Common myeloid progenitor, CD34-positive (primary cell): Measurements from ENCODE around the gene POU6F2.

Source experiments
- CTCF ChIA-PET: fragments of 350-600 bp; sonication (Branson Sonifier 250); formaldehyde crosslinking; loops from one replicate; lab custom pipeline; 2021; ENCODE audit warnings: antibody characterized with exemption; lab: Charles Lee
- POLR2A ChIA-PET: fragments of 350-600 bp; sonication (Branson Sonifier 250); formaldehyde crosslinking; loops from one replicate; lab custom pipeline; 2021; ENCODE audit warnings: antibody characterized with exemption; lab: Charles Lee
- DNase-seq, 3 donors: peaks; one replicate each; pipeline versions ENCODE4 v3.0.0 to v3.0.0-alpha.2; 2013
- H3K27ac ChIP-seq, 2 experiments: 1 replicate in 1 of 2; 2 replicates in 1 of 2; pipeline ENCODE4 v1.7.0; 2013; ENCODE audit warnings: inconsistent platforms in 2 of 2, low read length in 2 of 2, mild to moderate bottlenecking in 2 of 2, low read depth in 1 of 2, moderate library complexity in 1 of 2; ENCODE audit not compliant: severe bottlenecking in 2 of 2, insufficient read depth in 1 of 2, poor library complexity in 1 of 2
- H3K27me3 ChIP-seq, 5 experiments: replicated peaks in 2 of 5; 1 replicate in 3 of 5; 2 replicates in 2 of 5; pipeline versions ENCODE4 v1.6.1 to v1.7.0; 2013; ENCODE audit warnings: low read length in 4 of 5, mild to moderate bottlenecking in 2 of 5, moderate library complexity in 2 of 5, inconsistent platforms in 1 of 5; ENCODE audit not compliant: insufficient read depth in 5 of 5, control insufficient read depth in 4 of 5
- H3K36me3 ChIP-seq, 4 experiments: 1 replicate in 2 of 4; 2 replicates in 2 of 4; pipeline versions ENCODE4 v1.6.1 to v1.7.0; 2013; ENCODE audit warnings: low read length in 3 of 4, control low read depth in 1 of 4, mild to moderate bottlenecking in 1 of 4; ENCODE audit not compliant: control insufficient read depth in 4 of 4, insufficient read depth in 4 of 4
- H3K4me1 ChIP-seq, 4 experiments: 1 replicate in 3 of 4; 2 replicates in 1 of 4; pipeline versions ENCODE4 v1.6.1 to v1.7.1; 2013; ENCODE audit warnings: low read length in 3 of 4, mild to moderate bottlenecking in 3 of 4, control low read depth in 1 of 4, inconsistent platforms in 1 of 4, moderate library complexity in 1 of 4; ENCODE audit not compliant: control insufficient read depth in 4 of 4, insufficient read depth in 4 of 4; ENCODE audit errors: control extremely low read depth in 1 of 4
- H3K4me3 ChIP-seq, 7 experiments: 1 replicate in 4 of 7; 2 replicates in 3 of 7; pipeline versions ENCODE4 v1.5.1 to v1.7.0; 2013; ENCODE audit warnings: mild to moderate bottlenecking in 7 of 7, low read length in 6 of 7, moderate library complexity in 6 of 7, inconsistent platforms in 2 of 7, low read depth in 2 of 7, control low read depth in 1 of 7; ENCODE audit not compliant: insufficient read depth in 4 of 7, control insufficient read depth in 1 of 7; ENCODE audit errors: extremely low read depth in 1 of 7
- H3K9me3 ChIP-seq, 5 experiments: 1 replicate in 4 of 5; 2 replicates in 1 of 5; pipeline versions ENCODE4 v1.6.1 to v1.7.1; 2013; ENCODE audit warnings: low read length in 4 of 5, mild to moderate bottlenecking in 2 of 5, inconsistent platforms in 1 of 5, low read depth in 1 of 5, moderate library complexity in 1 of 5; ENCODE audit not compliant: control insufficient read depth in 4 of 5, insufficient read depth in 2 of 5; ENCODE audit errors: control extremely low read depth in 1 of 5
- WGBS: methylation state at CpG from one replicate; pipeline ENCODE4 v1.1.5; 2013; ENCODE audit not compliant: insufficient coverage; 5-methylcytosine and 5-hydroxymethylcytosine counted together

POU6F2 gene

DNA sequence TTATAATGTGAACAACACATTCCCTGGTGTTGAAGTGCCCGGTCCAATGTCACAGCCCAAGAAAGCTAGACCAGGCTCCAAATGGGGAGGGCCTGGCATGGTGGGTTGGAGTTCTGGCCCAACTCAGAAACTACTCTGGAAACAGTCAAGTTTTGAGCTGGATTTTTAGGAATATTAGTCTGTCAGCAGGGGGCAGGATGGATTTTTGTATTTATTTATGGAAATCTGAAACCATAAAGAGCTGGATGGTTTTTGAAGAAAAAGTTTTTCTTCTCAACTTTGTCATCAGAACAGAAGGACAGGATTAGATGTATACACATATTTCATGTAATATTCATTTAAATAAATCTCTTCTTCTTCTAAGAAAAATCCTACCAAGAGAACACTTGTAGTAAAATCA lies 97.5 kb downstream of the POU6F2 start:
- Histone ChIP-seq H3K9me3 (no peaks in the 10 kb centered on the region), H3K4me1 (peaks cover 0 to 6% (median 1%) of the 10 kb centered on the region in 4 experiments), H3K27me3 (no peaks in the 10 kb centered on the region), H3K4me3 (no peak overlapping the region), H3K27ac (no peak overlapping the region), H3K36me3 (no peaks in the 10 kb centered on the region)
- 50% methylated on average over 1 of the region's 1 CpG for WGBS
- ChIA-PET CTCF (interaction anchor here (1.1 kb wide), 1 partner anchor 37 kb away, joined by 3 read pairs; no protein-coding TSS in a partner anchor), POLR2A (no interaction called here)
- DNase-seq, result no peak

DNA sequence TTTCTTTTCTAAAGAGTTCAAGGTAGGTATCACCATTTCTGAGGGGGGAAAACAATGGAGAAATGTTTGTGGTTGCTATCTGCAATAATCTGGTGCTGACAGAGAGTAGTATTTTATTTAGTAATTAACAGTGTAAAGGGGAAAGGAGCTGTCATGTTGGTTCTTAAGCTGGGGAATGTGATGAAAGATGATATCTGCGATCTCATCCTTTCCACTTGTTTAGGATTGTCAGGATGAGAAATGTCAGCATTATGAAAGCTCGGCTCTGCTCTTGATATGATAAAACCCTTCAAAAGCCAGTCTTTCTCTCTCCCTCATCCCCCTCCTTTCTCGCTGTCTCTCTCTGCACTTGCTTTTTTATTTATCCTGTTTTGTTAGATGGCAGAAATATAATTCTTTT lies 106.1 kb downstream of the POU6F2 start:
- Histone ChIP-seq H3K27me3 (peaks cover 0 to 30% (median 7%) of the 10 kb centered on the region in 5 experiments), H3K36me3 (no peaks in the 10 kb centered on the region), H3K4me3 (no peak overlapping the region), H3K9me3 (no peaks in the 10 kb centered on the region), H3K27ac (no peak overlapping the region), H3K4me1 (peaks cover 0 to 6% (median 2%) of the 10 kb centered on the region in 4 experiments)
- WGBS, result 80% methylated on average over 1 of the region's 3 CpGs
- DNase-seq, result no peak
- CTCF ChIA-PET, result no interaction called here
- POLR2A ChIA-PET, result no interaction called here

DNA sequence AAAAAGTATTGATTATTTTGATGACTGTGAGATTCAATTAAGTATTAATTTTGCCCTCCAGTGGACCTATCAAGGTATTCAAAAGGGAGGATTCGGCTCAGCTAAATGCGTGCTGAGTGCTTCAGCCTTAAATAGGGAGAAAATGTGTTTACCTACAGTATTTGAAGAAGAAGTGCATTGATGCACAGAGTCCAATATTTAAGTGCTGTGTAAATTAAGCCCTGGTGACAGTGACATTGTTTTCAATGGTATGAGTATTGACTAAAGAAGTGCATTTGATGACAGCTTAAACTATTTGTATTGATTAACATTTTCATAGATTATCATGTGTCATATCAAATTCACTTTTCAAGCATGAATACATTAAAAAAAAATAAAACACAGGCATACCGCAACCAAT lies 106.6 kb downstream of the POU6F2 start:
- CTCF ChIA-PET, result interaction anchor here (1.8 kb wide), 1 partner anchor 8 kb away, joined by 4 read pairs; no protein-coding TSS in a partner anchor
- 95% methylated on average over 2 of the region's 3 CpGs for WGBS

DNA sequence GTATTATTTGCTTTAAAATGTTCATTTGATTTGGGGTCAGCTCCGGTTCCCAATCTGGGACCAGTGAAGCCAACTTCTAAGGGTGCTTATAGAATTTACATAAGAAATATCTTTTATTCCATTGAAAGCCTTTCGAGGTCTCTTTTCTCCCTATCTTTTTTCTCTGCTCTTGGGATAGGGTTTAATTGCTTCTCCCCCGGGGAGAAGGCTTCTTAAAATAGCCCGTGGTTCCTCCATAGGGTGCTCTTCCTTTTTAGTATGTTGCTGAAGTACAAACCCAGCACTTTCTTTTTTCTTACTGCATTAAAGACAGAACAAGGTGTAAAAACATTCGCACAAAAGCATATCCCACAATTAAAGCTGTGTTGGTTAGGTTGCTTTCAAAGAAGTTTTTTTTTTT lies 107.5 kb downstream of the POU6F2 start:
- DNase-seq, result no peak

More for the DNA sequence above, 106.6 kb downstream of the POU6F2 start:
- no peak overlapping the region for H3K27ac ChIP-seq
- no peaks in the 10 kb centered on the region for H3K9me3 ChIP-seq
- H3K36me3 ChIP-seq, result no peaks in the 10 kb centered on the region
- DNase-seq, result no peak
- no peak overlapping the region for H3K4me3 ChIP-seq
- H3K4me1 ChIP-seq, result peaks cover 0 to 6% (median 2%) of the 10 kb centered on the region in 4 experiments
- POLR2A ChIA-PET, result no interaction called here
- H3K27me3 ChIP-seq, result peaks cover 0 to 30% (median 7%) of the 10 kb centered on the region in 5 experiments

DNA sequence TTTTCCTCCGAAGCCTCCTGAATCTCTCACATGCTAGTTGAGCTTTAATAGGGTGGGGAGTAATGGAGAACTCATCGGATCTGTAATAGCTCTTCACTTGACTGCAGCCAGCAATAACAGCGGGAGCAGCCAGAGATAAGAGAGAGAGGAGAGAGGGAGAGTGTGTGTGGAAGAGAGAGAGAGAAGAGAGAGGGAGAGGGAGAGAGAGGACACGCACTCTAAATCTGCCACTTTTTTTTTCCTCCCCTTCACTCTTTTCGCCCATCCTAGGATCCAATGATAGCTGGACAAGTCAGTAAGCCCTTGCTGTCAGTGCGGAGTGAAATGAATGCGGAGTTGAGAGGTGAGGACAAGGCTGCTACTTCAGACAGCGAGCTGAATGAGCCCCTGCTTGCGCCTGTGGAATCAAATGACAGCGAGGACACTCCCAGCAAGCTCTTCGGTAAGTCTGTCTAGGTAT lies 107.9 kb downstream of the POU6F2 start:
- H3K4me3 ChIP-seq, result peak overlapping the region in 2 of 7 experiments; percentile 38 to 39
- H3K9me3 ChIP-seq, result no peaks in the 10 kb centered on the region
- peaks cover 0 to 6% (median 2%) of the 10 kb centered on the region in 4 experiments for H3K4me1 ChIP-seq
- peaks cover 0 to 30% (median 7%) of the 10 kb centered on the region in 5 experiments for H3K27me3 ChIP-seq
- ChIA-PET POLR2A (no interaction called here), CTCF (interaction anchor here (1.8 kb wide), 1 partner anchor 10 kb away, joined by 4 read pairs; no protein-coding TSS in a partner anchor)
- H3K27ac ChIP-seq, result no peak overlapping the region
- WGBS, result 32% methylated on average over 8 of the region's 11 CpGs
- DNase-seq, result peak in 2 of 3 donors; percentile 15 to 34
- H3K36me3 ChIP-seq, result no peaks in the 10 kb centered on the region

More for the DNA sequence above, 107.5 kb downstream of the POU6F2 start:
- ChIA-PET CTCF (interaction anchor here (1.8 kb wide), 1 partner anchor 9 kb away, joined by 4 read pairs; no protein-coding TSS in a partner anchor), POLR2A (no interaction called here)
- Histone ChIP-seq H3K9me3 (no peaks in the 10 kb centered on the region), H3K36me3 (no peaks in the 10 kb centered on the region), H3K27me3 (peaks cover 0 to 30% (median 7%) of the 10 kb centered on the region in 5 experiments), H3K4me1 (peaks cover 0 to 6% (median 2%) of the 10 kb centered on the region in 4 experiments), H3K4me3 (peak overlapping the region in 1 of 7 experiments; percentile 10), H3K27ac (no peak overlapping the region)
- WGBS, result 20% methylated on average over 1 of the region's 5 CpGs

DNA sequence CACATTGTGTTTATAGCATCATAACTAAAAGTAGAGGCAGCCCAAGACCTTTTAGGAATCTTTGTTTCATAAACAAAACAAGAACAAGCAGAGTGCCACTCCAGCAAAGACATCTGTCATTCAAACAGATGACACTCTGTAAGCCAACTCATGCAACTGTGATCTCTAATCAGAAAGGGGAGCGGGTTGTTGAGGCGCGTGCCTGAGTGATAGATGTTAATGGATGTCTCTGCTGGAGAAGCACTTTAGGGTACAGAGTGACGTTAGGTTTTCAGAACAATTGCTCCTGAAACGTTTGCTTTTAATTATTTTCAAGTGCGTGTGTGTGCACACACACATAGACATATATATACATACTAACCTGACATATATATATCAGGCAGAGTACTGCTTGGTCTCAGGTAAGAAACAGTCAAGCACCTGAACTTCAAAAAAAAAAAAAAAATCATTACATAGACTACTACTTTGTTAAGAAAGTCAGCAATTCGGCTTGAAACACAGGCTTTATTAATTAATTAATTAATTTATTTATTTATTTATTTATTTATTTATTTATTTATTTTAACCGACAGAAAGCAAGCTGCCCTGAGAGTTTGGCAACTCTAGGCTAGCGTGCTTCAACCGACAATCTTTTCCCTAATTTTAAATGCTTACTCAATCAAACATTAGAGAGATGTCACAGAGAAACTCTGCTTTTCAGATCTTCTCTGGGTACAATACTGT lies 109.1 kb downstream of the POU6F2 start:
- ChIA-PET CTCF (no interaction called here), POLR2A (no interaction called here)
- H3K4me1 ChIP-seq, result peaks cover 0 to 6% (median 2%) of the 10 kb centered on the region in 4 experiments
- H3K27me3 ChIP-seq, result peaks cover 0 to 30% (median 7%) of the 10 kb centered on the region in 5 experiments
- no peak overlapping the region for H3K27ac ChIP-seq
- no peaks in the 10 kb centered on the region for H3K36me3 ChIP-seq
- H3K9me3 ChIP-seq, result no peaks in the 10 kb centered on the region
- DNase-seq, result no peak
- H3K4me3 ChIP-seq, result no peak overlapping the region
- WGBS, result 98% methylated on average over 6 of the region's 10 CpGs
